ENCODE data around the gene TMEM215.

TMEM215 gene

GRCh38 chr9:32820322-32820721 is 37.0 kb downstream of the TMEM215 start:
- Histone ChIP-seq H3K4me3 (ENCODE audit: low read depth, low read length) (no peak overlapping the region), H3K27ac (no peak overlapping the region), H3K36me3 (replicated peaks) (no peaks in the 10 kb centered on the region), H3K27me3 (replicated peaks) (no peaks in the 10 kb centered on the region)
- TF ChIP-seq, protein P1, sequence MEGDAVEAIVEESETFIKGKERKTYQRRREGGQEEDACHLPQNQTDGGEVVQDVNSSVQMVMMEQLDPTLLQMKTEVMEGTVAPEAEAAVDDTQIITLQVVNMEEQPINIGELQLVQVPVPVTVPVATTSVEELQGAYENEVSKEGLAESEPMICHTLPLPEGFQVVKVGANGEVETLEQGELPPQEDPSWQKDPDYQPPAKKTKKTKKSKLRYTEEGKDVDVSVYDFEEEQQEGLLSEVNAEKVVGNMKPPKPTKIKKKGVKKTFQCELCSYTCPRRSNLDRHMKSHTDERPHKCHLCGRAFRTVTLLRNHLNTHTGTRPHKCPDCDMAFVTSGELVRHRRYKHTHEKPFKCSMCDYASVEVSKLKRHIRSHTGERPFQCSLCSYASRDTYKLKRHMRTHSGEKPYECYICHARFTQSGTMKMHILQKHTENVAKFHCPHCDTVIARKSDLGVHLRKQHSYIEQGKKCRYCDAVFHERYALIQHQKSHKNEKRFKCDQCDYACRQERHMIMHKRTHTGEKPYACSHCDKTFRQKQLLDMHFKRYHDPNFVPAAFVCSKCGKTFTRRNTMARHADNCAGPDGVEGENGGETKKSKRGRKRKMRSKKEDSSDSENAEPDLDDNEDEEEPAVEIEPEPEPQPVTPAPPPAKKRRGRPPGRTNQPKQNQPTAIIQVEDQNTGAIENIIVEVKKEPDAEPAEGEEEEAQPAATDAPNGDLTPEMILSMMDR (IDR thresholded peaks at IDR 0.05; ENCODE audit: low read depth, low read length, missing control alignments), result no peak
- in situ Hi-C loops (cut with HindIII; ENCODE audit: low pct_ligation_motif_present, low sequenced_read_pairs), result no loop called here
- no peak for DNase-seq

- Histone ChIP-seq H3K27me3 (replicated peaks) (no peaks in the 10 kb centered on the region), H3K4me3 (ENCODE audit: low read depth, low read length) (no peak overlapping the region), H3K27ac (no peak overlapping the region), H3K36me3 (replicated peaks) (no peaks in the 10 kb centered on the region)
- in situ Hi-C loops (cut with HindIII; ENCODE audit: low pct_ligation_motif_present, low sequenced_read_pairs), result no loop called here
- TF ChIP-seq, protein P1 (IDR thresholded peaks at IDR 0.05; ENCODE audit: low read depth, low read length, missing control alignments), result no peak
- DNase-seq, result no peak
These were observed 39.8 kb downstream of the TMEM215 start for GRCh38 chr9:32823101-32823500.

GRCh38 chr9:32823551-32823950 is 40.2 kb downstream of the TMEM215 start:
- Histone ChIP-seq H3K27me3 (replicated peaks) (no peaks in the 10 kb centered on the region), H3K4me3 (ENCODE audit: low read depth, low read length) (no peak overlapping the region), H3K27ac (no peak overlapping the region), H3K36me3 (replicated peaks) (no peaks in the 10 kb centered on the region)
- TF ChIP-seq, protein P1 (IDR thresholded peaks at IDR 0.05; ENCODE audit: low read depth, low read length, missing control alignments), result no peak
- no peak for DNase-seq
- in situ Hi-C loops (cut with HindIII; ENCODE audit: low pct_ligation_motif_present, low sequenced_read_pairs), result no loop called here

GRCh38 chr9:32825203-32825602 is 41.9 kb downstream of the TMEM215 start:
- Histone ChIP-seq H3K27me3 (replicated peaks) (no peaks in the 10 kb centered on the region), H3K4me3 (ENCODE audit: low read depth, low read length) (no peak overlapping the region), H3K36me3 (replicated peaks) (no peaks in the 10 kb centered on the region), H3K27ac (no peak overlapping the region)
- in situ Hi-C loops (cut with HindIII; ENCODE audit: low pct_ligation_motif_present, low sequenced_read_pairs), result no loop called here
- no peak for DNase-seq
- TF ChIP-seq, protein P1 (IDR thresholded peaks at IDR 0.05; ENCODE audit: low read depth, low read length, missing control alignments), result no peak

- no peak overlapping the region for H3K27ac ChIP-seq
- TF ChIP-seq, protein P1 (IDR thresholded peaks at IDR 0.05; ENCODE audit: low read depth, low read length, missing control alignments), result no peak
- in situ Hi-C loops (cut with HindIII; ENCODE audit: low pct_ligation_motif_present, low sequenced_read_pairs), result no loop called here
- no peak for DNase-seq
- H3K4me3 ChIP-seq (ENCODE audit: low read depth, low read length), result no peak overlapping the region
- H3K27me3 ChIP-seq (replicated peaks), result no peaks in the 10 kb centered on the region
- no peaks in the 10 kb centered on the region for H3K36me3 ChIP-seq (replicated peaks)
These were observed 45.5 kb downstream of the TMEM215 start for GRCh38 chr9:32828861-32829260.

DNA sequence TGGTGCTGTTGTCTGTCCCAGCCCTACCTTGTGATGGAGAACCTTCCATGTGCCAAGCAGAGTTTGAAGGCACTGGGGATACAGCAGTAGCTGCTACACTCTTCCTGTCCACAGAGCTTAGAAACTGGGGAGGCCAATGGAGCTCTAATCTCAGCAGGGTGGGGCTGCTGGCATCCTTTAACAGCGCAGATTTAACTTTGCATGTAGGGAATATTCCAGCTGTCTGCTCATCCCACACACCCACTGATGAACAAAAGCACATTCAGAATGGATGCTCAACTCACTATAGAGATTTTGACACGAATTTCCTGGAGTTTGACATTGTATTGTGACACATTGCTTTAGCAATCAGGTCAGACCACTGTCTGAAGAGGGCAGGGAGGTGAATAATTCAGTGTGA is 49.0 kb downstream of the TMEM215 start:
- TF ChIP-seq, protein P1 (IDR thresholded peaks at IDR 0.05; ENCODE audit: low read depth, low read length, missing control alignments), result no peak
- H3K36me3 ChIP-seq (replicated peaks), result no peaks in the 10 kb centered on the region
- no peak for DNase-seq
- in situ Hi-C loops (cut with HindIII; ENCODE audit: low pct_ligation_motif_present, low sequenced_read_pairs), result no loop called here
- H3K27ac ChIP-seq, result no peak overlapping the region
- no peaks in the 10 kb centered on the region for H3K27me3 ChIP-seq (replicated peaks)
- H3K4me3 ChIP-seq (ENCODE audit: low read depth, low read length), result no peak overlapping the region

All from brain microvascular endothelial cell (primary cell).